HG02759 (cell line): Measurements from ENCODE around the gene FGD1.

Experiments
- ATAC-seq: cut with Tn5 transposase; IDR thresholded peaks from one replicate; pipeline ENCODE4 v1.9.1; 2021; ENCODE audit warnings: mild to moderate bottlenecking, moderate library complexity; ENCODE audit not compliant: unreplicated experiment

FGD1 gene

GRCh38 chrX:54407266-54407665 lies 88.8 kb downstream of the FGD1 start:
- ATAC-seq, result no peak

DNA sequence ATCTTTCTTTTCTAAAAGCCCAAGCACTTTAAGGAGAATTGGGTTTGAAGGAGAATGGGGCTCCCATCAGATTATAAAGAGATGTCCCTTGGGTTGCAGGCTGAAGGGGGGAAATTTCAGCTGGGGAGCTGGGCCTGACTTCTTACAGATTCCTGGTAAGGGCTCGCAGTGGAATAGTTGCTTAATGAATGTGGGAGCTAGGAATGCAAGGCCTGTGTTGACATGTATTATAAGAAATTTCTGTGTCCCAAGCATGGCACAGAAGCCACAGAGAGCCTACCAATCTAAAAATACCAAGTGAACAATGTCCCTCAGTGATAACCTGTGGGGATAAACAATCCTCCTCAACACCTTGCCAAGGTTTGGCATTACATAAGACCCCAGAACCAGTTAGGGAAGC lies 98.9 kb downstream of the FGD1 start:
- no peak for ATAC-seq
